Medulla oblongata (tissue), 1 donor: ENCODE measurements around the gene GPBP1L1.
"Not testable (repeated sequence)": the region's sequence is repeated elsewhere in the genome, so short reads cannot be mapped to it uniquely, and the experiment has no call there.

Experiments used
- DNase-seq: peaks from one replicate; pipeline ENCODE4 v3.0.0-alpha.2; 2015; ENCODE audit errors: extremely low spot score

Gene GPBP1L1

GRCh38 chr1:45682942-45683341 is 3.4 kb downstream of the GPBP1L1 start:
- no peak for DNase-seq

- no peak for DNase-seq
Measured at GRCh38 chr1:45679123-45679522, 7.2 kb downstream of the GPBP1L1 start.

GRCh38 chr1:45678489-45678888 is 7.8 kb downstream of the GPBP1L1 start:
- no peak for DNase-seq

GRCh38 chr1:45677751-45678245 is 8.5 kb downstream of the GPBP1L1 start:
- no peak for DNase-seq

- not testable (repeated sequence) for DNase-seq
Measured at GRCh38 chr1:45676553-45676952, 9.8 kb downstream of the GPBP1L1 start.

- no peak for DNase-seq
Measured at GRCh38 chr1:45674478-45674877, 11.9 kb downstream of the GPBP1L1 start.

- no peak for DNase-seq
Measured at GRCh38 chr1:45673956-45674355, 12.4 kb downstream of the GPBP1L1 start.

- no peak for DNase-seq
Measured at GRCh38 chr1:45669859-45670655, 16.3 kb downstream of the GPBP1L1 start.

- no peak for DNase-seq
Measured at GRCh38 chr1:45669379-45669778, 17.0 kb downstream of the GPBP1L1 start.

GRCh38 chr1:45668526-45668925 is 17.8 kb downstream of the GPBP1L1 start:
- DNase-seq = no peak

- DNase-seq = no peak
Measured at GRCh38 chr1:45667321-45668111, 18.8 kb downstream of the GPBP1L1 start.

GRCh38 chr1:45666836-45667235 is 19.5 kb downstream of the GPBP1L1 start:
- DNase-seq = no peak

- DNase-seq = no peak
Measured at GRCh38 chr1:45660336-45660735, 26.0 kb downstream of the GPBP1L1 start.

- DNase-seq = no peak
Measured at GRCh38 chr1:45659222-45659621, 27.1 kb downstream of the GPBP1L1 start.

GRCh38 chr1:45658171-45658570 is 28.2 kb downstream of the GPBP1L1 start:
- DNase-seq = no peak

GRCh38 chr1:45656573-45657226 is 29.6 kb downstream of the GPBP1L1 start:
- DNase-seq = no peak

- no peak for DNase-seq
Measured at GRCh38 chr1:45654540-45655280, 31.6 kb downstream of the GPBP1L1 start.

GRCh38 chr1:45647248-45648021 is 38.9 kb downstream of the GPBP1L1 start:
- DNase-seq = peak; percentile 43

GRCh38 chr1:45644661-45645060 is 41.7 kb downstream of the GPBP1L1 start:
- no peak for DNase-seq

GRCh38 chr1:45643978-45644377 is 42.4 kb downstream of the GPBP1L1 start:
- peak; percentile 37 for DNase-seq

GRCh38 chr1:45643321-45643720 is 43.0 kb downstream of the GPBP1L1 start:
- DNase-seq = no peak
